HG02798 (cell line): ENCODE results near the gene TEDC1.
A peak's percentile ranks its signal among the peaks of the same experiment; 100 is the strongest.

Experiments used
- ATAC-seq: cut with Tn5 transposase; IDR thresholded peaks from one replicate; pipeline ENCODE4 v1.9.1; 2021; ENCODE audit warnings: mild to moderate bottlenecking; ENCODE audit not compliant: unreplicated experiment, poor library complexity

Gene TEDC1

DNA sequence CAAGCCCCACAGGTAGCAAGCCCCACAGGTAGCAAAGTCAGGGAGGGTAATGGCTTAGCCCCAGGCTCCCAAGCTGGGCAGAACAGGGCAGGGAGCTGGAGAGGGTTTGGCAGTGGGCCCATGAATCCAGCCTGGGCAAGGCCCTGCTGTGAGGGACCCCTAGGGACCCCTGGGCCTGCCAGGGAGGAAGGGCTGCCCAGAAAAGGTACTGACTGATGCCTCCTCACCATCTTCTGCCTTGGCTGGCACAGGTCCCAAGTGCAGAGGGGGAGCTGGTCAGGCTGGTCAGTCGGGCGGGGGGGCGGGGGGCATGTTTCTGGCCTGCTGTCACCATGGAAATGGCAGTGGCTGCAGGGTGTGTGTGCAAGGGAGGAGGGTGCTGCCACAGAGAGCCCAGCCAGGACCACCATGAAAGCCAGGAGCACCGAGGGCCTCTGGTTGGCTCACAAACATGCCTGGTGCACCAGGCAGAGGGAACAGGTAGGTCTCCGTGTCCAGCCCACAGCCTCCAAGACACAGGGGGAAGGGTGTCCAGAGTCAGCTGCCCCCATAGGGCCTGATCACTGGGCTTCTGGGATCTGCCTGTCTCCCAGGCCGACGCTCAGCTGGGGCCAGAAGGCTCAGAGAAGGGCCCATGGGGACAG is 17.9 kb upstream of the TEDC1 start:
- ATAC-seq = no peak

DNA sequence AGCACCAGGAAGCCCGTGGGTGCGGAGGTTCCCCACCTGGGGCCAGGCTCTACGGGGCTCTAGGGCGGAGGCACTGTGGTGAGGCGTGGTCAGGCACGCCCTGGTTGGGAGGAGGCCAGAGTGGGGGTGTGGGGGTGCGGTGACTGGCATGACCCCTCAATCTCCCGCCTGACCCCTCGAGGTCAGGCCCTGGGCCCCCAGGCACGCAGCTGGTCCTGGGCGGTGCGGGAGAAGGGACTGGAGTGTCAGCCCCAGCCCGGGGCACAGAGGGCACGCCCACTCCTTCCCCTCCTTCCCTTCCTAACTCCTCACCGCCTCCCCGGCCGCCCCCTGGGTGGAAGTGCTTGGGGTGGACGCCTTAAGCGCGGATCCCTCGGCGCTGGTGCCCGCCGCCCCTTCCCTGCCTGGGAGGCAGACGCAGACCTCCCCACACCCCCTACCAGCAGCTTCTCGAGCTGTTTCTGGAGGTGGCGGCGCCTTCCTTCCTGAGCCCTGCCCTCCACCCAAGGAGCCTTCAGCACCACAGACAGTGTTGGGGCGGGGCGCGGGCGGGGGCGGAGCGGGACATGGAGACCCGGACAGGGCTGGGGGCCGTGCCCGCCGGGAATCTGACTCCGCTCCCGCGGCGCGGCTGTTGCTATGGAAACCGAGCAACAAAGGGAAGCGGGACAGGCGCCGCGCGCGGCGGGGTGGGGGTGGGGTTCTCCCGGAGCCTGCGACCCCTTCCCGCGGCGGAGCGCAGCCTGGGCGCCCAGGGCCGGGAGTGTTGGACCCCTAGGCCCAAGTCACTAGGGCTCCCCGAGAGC is 17.2 kb upstream of the TEDC1 start:
- peak; percentile 27 for ATAC-seq

DNA sequence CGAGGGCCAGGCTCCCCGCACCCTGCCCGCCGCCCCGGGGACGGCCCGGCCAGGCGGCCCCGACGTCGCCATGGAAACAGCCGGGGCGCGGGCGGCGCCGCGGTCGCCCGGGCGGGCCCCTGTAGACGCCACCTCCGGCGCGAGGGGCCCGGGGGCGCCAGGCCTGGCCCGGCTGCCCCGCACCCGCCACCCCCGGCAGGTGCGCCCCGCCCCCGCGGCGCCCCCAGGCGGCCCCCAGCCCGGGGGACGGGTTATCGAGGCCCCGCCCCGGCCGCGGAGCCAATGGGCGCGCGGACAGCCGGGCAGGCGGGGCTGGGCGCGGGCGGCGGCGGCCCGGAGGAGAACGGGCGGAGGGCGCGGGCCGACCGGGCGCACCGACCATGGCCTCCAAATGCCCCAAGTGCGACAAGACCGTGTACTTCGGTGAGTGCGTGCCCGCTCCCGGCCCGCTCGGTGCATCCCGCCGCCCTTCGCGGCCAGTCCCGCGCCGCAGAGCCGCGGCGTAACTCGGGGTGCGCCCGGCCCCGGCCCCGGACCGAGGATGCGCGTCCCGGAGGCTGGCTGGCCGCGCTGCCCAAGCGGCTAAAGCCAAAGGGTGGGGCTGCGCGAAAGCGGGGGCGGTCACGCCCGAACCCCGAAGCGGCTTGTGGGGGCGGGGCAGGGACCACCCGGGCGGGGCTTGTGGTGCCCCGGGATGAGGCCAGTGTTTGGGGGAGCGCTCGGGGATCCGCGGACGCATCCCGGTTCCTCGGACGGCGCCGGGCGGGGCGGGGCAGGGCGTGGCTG is 16.4 kb upstream of the TEDC1 start, which contains the start of gene CRIP2:
Gene CRIP2, plus strand, starts transcription at position 339 of the 786 bp plus-strand sequence. Its CDS starts 42 bp downstream, at position 381.
- peak; percentile 40 for ATAC-seq

DNA sequence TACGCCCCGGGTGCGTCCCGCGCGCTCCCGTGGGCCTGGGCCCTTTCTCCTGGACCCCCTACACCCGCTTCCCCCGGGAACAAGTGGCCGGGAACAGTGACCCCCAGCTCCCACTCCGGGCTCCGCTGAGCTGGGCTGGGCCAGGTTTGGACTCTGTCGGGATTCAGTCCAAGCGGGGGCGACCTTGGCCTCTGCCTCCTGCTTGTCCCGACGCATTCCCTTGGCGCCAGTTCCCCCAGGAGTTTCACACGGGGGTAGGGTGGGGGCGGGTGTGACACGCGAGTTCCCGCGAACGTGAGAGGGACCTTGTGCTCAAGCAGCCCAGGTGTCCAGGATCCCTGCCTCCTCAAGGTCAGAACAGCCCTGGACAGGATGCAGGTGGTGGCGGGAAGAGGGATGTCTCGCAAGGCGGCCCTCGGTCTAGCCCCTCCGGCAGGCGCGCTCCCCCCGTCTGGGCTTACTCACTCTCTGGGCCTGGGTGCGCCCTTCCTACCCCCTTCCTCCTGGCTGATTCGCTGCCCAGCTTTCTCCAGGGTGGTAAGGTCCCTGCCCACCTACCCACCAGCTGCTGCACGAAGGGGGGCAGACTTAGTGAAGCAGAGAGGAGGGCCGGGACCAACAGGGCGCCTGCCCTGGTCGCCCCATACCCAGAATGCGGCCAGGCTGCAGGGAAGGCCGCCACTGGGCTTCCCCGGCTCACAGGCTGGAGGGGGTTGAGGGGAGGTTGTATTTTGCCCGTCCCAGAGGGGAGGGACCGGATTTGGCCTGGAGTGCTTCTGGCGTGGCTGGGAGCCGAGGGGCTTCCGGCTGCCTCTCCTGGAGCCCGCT is 15.6 kb upstream of the TEDC1 start:
- no peak for ATAC-seq

- ATAC-seq = no peak
Observed at GRCh38 chr14:105476097-105476830, 14.8 kb upstream of the TEDC1 start.

DNA sequence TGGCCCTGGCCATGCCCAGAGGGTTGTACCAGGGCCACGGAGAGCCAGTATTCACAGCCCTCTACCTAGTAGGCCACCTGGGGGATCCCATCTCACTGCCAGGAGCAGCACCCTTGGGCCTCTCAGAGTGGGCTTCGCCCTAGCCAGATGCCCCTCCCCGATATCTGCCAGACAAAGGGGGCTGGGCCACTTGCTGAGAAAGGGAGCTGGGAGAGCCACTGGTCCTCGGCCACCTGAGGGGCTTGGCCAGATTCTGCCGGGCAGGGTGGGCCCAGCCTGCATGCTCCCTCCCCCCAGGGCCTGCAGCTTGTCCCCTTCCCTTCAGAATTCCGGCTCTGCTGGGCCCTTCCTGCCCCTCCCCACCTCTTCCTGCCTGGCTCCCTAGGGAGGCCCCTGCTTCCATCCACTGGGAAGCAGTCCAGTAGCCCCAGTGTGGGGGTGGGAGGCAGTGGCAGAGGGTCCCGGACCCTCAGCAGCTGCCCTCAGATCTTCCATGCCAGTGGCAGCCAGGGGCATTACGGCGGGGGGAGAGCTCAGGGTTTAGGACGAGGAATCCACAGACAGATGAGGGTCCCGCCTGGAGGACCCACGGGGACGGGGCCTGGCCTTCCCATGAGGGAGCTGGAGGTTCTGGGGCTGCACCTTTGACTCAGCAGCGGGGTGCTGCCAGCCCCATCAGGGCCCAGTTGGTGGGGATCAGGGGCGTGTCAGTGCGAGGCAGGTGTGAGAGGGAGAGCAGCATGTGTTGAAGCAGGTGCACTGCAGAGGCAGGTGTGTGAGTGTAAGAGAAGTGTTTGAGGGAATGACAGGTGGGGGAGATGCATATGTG is 14.0 kb upstream of the TEDC1 start:
- no peak for ATAC-seq

DNA sequence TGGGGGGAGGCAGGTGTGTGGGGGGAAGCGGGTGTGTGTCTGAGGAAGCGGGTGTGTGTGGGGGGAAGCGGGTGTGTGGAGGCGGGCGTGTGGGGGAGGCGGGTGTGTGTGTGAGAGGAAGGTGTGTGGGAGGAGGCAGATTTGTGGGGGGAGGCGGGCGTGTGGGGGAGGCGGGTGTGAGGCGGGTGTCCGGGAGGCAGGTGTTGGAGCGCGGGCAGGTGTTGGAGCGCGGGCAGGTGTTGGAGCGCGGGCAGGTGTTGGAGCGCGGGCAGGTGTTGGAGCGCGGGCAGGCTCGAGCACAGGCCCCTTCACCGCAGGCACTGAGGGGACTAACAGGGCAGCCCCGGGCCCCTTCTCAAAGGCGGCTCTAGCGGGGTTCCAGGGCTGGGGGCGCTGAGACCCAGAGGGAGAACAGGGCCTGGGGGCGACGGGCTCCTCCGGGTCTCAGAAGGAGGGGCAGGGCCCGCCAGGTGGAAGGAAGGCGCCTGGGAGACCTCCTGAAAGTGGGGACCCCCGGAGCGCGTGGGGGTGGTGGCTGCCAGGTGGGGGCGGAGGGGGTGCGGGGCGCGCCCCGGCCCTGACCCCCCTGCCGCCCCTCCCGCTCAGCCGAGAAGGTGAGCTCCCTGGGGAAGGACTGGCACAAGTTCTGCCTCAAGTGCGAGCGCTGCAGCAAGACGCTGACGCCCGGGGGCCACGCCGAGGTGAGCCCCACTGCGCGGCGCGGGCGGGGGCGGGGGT is 13.2 kb upstream of the TEDC1 start:
- no peak for ATAC-seq

GRCh38 chr14:105478398-105479251 is 12.4 kb upstream of the TEDC1 start:
- no peak for ATAC-seq

DNA sequence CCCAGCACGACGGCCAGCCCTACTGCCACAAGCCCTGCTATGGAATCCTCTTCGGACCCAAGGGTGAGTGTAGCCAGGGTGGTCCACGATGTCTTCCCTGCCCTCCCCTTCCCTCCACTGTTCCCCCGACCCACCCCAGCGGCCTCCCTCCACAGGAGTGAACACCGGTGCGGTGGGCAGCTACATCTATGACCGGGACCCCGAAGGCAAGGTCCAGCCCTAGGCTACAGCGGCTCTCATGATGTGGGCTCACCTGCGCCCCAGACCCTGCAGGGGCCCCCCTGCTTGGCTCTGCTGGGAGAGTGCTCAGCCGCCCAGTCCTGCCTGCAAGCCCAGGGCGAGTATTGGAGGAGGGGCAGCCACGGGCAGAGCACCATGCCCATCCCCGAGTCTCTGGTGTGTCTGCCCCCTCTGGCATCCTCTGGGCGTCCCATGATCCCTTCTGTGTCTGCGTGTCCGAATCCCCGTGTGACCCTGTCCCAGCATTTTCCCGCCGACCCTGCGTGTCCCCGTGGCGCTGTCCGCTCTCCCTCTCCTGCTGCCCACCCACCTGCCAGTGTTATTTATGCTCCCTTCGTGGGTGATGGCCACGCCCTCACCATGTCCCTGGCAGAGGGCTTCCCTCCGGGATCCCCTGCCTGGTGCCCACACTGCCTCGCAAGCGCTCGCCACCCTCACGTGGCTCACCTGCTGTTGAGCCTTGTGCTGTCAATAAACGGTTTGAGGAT is 11.5 kb upstream of the TEDC1 start:
- no peak for ATAC-seq

GRCh38 chr14:105480199-105480746 is 10.8 kb upstream of the TEDC1 start:
- ATAC-seq = no peak

DNA sequence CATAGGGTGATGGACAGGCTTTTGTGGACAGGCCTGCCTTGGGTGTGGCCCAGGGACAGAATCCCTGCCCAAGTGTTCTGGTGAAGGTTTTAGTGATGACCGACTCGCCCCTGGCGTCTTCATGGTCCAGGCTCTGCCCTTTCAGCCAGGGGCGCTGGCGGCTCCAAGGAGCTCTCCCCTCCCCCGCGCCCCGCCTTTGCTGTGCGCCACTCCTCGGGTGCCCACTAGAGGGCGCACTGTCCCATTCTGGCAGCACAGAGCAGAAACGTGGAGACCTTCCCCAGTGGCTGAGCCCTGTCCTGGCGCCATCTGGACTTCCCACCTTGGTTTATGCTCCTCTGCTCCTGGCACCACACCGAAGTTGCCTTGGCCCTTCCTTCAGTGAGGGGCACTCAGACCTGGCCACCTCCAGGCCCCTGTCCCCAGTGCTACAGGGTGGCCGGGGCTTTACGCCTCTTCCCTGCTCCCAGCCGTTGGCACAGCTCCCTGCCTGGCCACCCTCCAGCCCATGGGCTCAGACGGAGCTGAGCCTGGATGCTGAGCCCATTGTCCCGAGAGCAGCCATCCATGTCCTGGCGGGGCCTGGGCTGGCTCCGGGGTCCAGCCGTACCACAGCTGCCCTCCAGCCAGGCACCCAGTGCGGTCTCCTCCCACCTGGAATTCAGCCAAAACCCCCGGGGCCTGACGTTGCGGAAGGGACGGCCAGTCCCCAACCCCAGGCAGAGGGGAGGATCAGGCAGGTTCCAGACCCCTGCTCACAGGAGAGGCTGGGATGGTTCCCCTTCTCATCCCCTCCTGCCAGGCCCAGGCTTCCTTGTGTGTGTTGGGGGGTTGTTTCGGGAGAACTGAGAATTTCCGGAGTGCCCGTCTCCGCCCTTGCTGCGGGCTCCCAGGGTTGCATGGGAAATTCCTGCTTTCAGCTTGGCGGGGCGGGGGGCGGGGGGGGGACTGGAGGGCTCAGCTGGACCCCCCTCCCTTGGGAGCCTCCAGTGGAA is 9.9 kb upstream of the TEDC1 start:
- ATAC-seq = peak; percentile 58

GRCh38 chr14:105481886-105482457 is 9.1 kb upstream of the TEDC1 start:
- ATAC-seq = peak; percentile 44

GRCh38 chr14:105482486-105483110 is 8.4 kb upstream of the TEDC1 start:
- no peak for ATAC-seq
